Thyroid gland (tissue), 4 donors: ENCODE data around the gene ASTL.

Source experiments
- POLR2A ChIP-seq, 2 donors: fragments of 450-650 bp; IDR thresholded peaks; one replicate each; pipeline ENCODE4 v1.6.1; 2017; ENCODE audit warnings: antibody characterized with exemption in 2 of 2, mild to moderate bottlenecking in 2 of 2, moderate library complexity in 1 of 2
- TF ChIP-seq, protein P1 (sequence below), 6 experiments: fragments of 200-600 bp in 3 of 6; fragments of 450-650 bp in 3 of 6; sonication (generic) in 3 of 6; IDR thresholded peaks; one replicate each; pipeline ENCODE4 v1.5.1; 2016 to 2019; ENCODE audit warnings: antibody characterized with exemption in 6 of 6, mild to moderate bottlenecking in 2 of 6, inconsistent platforms in 1 of 6, moderate library complexity in 1 of 6

DNA sequence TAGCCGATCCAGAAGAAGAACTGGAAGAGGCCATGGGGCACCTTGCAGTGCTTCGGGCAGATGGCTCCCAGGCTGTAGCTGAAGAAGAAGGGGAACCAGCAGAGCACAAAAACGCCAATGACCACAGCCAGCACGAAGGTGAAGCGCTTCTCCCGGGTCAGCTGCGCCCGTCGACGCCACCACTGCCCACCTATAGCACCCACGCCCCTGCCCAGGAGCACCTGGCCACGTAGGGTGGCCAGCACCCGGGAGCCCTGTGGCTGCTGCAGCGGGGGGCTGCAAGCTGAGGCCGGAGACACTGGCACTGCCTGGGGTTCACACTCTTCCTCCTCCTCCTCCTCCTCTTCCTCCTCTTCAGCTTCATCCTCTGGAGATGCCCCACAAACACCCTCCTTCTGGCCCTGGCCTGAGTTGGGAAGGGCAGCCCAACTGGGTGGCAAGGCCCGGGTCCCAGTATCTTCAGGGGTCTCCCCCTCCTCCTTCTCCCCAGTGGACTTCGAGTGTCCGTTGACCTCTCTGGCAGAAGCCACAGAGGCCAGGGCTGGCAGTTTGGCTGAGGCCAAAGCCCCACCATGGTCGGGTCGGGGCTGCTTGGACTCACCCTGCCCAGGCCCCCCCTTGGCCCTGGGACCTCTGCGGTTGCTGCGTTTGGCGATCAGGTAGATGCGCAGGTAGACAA is 23.3 kb downstream of the ASTL start:
- TF ChIP-seq, protein P1, sequence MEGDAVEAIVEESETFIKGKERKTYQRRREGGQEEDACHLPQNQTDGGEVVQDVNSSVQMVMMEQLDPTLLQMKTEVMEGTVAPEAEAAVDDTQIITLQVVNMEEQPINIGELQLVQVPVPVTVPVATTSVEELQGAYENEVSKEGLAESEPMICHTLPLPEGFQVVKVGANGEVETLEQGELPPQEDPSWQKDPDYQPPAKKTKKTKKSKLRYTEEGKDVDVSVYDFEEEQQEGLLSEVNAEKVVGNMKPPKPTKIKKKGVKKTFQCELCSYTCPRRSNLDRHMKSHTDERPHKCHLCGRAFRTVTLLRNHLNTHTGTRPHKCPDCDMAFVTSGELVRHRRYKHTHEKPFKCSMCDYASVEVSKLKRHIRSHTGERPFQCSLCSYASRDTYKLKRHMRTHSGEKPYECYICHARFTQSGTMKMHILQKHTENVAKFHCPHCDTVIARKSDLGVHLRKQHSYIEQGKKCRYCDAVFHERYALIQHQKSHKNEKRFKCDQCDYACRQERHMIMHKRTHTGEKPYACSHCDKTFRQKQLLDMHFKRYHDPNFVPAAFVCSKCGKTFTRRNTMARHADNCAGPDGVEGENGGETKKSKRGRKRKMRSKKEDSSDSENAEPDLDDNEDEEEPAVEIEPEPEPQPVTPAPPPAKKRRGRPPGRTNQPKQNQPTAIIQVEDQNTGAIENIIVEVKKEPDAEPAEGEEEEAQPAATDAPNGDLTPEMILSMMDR (IDR thresholded peaks at IDR 0.05) = no peak
- no peak for TF ChIP-seq POLR2A (IDR thresholded peaks at IDR 0.05)
